ENCODE measurements around the gene CST9.
"Not testable (repeated sequence)": the region's sequence is repeated elsewhere in the genome, so short reads cannot be mapped to it uniquely, and the experiment has no call there.

Gene CST9

GRCh38 chr20:23586735-23587525 is 18.8 kb downstream of the CST9 start:
- no peak for DNase-seq

DNA sequence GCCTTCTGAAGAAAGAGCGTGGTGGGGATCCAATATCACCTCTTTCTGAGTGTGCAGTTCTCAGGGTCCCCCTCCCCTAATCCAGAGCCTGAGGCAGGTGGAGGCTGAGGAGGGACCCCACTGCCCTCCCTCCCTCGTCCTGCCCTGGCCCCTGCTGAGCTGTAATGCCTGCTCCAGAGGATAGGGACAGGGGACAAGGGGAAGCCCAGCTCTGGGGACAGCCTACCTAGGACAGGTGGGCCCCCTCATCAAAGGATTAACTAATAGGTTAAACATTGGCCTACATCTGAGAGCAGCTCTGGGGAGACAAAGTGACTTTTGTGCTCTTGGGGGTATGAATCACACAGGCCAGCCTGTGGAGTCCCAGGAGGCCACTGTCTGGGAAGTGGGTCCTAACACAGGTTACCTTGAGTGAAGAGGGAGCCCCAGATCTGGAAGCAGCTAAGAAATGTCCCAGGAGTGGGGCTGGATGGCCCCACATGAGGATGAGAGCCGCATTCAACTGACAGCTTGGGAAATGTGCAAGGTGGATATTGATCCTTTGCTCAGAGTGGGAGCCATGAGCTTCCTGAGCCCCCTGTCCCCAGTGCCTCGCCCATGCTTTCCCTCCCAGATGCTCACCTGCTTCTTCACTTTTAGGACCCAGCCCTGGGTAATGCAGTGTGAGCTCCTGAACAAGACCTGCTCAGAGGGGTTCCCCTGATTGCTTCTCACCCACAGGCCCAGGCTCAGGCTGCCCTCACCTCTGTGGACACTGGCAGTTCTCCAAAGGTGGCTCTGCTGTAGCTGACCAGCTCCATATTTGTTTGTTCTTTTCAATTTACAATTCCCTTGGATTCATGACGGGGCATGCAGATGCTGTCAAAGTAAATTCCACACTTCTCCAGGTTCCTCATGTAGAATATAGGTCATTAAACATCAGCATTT is 19.6 kb downstream of the CST9 start:
- no peak for DNase-seq

DNA sequence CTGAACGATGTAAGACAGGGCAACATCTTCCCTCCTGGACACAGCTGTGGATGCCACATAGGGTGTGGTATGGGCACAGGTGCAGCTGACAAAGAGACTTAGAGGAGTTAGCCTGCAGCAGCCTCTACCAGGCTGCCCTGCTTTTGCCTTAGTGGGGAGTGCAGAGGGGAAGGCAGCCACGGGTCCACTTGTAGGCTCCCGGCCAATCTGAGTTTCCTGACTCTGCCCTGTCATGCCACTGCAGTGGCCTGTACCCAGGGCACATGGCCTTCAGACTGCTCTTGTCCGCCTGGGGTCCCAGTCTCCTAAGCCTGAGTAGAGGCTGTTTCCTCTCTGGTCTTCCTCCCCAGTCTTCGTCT is 20.3 kb downstream of the CST9 start:
- DNase-seq: no peak

- DNase-seq: no peak
Measured at GRCh38 chr20:23584434-23585199, 21.1 kb downstream of the CST9 start.

DNA sequence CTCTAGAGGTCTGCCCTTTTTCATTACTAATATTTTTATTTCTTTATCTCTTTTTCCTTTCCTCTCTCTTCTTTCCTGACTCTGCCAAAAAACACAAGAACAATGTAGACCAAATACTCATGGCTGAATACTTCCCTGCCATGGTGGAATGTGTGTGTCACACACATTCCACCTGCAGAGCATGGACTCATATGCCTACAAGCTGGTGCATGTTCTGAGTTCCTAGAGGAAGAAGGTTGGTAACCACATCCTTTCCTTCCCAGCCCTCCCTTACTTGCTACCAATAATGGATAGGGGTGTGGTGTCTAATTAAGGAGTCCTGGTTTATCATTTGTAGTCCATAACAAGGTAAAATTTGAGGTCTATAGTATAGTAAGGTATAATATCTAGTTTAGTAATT is 22.2 kb downstream of the CST9 start:
- no peak for DNase-seq

DNA sequence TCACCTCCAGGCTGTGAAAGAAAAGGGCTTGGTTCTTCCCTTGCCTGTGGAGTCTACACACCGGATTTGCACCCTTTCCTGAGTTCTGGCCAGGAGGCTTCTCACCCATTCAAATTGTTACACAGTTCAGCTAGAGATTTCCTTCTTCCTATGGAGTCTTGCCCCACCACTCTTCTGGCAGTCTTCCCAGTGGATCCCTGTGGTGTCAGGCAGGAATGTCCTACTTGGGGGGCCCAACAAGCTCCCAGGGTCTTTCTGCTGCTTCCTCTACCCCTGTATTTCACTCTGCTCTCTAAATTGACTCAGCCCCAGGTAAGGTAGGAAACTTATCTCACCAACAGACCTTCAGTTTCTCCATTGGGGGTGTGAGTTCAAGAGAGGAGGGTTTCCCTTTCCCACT is 23.4 kb downstream of the CST9 start:
- DNase-seq: no peak

- not testable (repeated sequence) for DNase-seq
Measured at GRCh38 chr20:23581833-23582232, 23.9 kb downstream of the CST9 start.

- no peak for DNase-seq
Measured at GRCh38 chr20:23574977-23575376, 30.7 kb downstream of the CST9 start.

DNA sequence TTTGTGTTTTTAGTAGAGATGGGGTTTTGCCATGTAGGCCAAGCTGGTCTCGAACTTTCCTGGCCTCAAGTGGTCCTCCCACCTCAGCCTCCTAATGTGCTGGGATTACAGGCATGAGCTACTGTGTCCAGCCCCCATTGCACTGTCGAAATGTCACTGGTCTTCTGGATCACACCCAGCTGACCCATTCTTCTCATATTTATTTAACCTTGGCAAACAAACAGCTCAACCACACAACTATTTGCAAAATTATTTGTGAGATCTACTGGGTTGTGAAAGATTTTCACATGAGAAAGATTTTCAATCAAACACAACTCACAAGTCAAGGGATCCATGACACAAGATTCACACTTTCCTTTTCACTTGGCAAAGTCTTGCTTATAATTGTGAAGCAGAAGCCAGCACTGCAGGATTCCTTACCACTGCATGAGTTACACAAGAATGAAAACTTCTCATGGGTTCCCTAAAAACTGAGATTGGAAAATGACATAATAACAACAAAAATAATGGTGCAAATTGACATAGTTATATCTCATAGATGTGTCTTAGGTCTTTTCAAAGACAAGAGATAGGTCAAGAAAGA is 35.4 kb downstream of the CST9 start:
- no peak for DNase-seq

DNA sequence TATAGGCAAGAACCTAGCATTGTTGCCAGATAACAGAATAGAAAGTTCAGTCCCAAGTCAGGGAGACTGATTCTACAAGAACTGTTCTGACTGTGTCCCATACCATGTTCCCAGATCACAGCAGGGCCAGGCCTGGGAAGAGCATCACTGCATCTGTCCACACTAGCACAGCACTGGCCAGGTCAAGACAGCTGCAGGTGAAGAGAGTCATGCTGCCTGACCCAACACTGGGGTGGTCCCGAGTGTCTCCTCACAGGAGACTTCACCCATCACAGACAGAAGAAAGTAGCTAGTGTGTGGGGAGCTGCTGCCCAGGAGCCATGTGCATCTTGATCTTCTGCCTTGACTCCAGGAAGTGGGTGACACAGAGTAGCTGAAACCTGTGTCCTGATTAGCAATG is 36.1 kb downstream of the CST9 start:
- DNase-seq: no peak

DNA sequence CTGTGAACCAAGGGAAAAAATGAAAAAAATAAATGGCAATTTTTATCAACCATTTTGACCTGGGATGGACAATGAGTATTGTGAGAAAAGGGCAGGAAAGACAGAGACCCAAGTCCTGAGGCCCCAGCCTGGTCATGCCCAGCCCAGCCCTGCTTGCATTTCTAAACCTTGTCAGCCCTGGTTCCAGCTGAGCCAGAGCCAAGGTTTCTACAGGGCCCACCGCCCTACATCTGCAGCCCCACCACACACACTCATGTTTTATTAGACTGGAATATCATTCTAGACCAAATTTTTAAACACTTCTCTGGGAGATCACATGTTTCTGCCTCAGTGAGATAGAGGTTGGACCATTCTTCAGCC is 36.8 kb downstream of the CST9 start:
- DNase-seq: no peak

DNA sequence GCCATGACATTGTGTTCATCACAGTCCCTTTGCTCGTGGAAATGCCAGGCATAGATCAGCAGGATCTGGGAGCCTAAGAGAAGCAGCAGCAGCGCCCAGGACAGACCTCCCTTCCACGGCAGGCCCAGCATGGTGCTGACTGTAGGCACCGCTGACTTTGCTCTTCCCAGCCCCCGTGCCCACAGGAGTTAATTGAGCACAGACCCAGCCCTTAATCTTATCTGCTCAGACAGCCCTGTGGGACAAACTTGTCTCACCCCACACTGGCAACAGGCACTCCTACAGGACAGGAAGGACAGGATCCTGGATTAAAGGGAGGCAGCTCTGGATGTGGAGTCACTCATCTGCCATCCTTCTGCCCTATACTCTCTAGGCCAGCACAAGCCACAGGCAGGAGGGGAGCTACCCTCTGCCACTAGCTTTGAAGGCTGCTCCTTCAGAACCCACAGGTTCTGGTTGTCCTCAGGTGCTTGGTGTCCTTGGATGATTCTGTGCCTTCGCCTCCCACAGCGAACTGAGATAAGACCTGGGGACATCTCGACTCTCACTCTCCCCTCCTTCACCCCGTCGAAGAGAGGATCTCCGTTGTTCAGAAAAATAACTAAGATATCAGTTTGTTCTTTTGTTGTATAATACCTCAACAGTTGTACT is 37.3 kb downstream of the CST9 start, which contains the start of gene CST9L:
TSS of gene CST9L (minus strand) at position 165 of the 651 bp plus-strand sequence. CDS start at position 131, 34 bp downstream.
- DNase-seq: no peak

GRCh38 chr20:23566199-23566932 is 39.4 kb downstream of the CST9 start:
- no peak for DNase-seq

DNA sequence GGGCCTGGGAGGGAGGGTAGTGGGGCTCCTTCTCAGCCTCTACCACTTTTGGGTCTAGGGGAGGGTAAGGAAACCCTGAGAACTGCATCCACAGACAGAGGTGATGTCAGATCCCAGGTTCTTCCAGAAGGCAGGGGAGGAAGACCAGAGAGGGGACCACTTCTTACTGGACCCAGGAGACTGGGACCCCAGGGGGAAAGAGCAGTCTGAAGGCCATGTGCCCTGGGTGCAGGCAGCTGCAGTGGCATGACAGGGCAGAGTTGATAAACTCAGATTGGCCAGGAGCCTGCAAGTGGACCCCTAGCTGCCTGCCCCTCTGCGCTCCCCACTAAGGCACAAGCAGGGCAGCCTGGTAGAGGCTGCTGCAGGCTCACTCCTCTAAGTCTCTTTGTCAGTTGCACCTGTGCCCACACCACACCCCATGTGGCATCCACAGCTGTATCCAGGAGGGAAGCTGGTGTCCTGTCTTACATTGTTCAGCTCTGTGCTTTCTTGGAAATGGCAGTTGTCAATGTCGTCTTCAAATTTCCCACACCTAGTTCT is 40.1 kb downstream of the CST9 start:
- DNase-seq: no peak

- DNase-seq: no peak
Measured at GRCh38 chr20:23564927-23565326, 40.8 kb downstream of the CST9 start.

GRCh38 chr20:23562721-23563342 is 42.9 kb downstream of the CST9 start:
- no peak for DNase-seq

DNA sequence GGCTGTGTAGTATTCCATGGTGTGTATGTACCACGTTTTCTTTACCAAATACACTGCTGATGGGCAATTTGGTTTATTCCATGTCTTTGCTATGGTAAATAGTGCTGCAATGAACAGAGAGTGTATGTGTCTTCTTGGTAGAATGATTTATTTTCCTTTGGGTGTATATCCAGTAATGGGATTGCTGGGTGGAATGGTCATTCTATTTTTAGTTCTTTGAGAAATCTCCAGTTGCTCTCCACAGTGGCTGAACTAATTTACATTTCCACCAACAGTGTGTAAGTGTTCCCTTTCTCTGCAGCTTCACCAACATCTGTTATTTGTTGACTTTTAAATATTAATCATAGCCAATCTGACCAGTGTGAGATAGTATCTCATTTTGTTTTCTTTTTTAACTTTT is 51.3 kb downstream of the CST9 start:
- DNase-seq: no peak
